ENCODE data around the gene ITGA4. TPM values are rescaled to one million over a fixed set of nuclear protein-coding genes. Genes with fewer than 3 reads are reported as not detected.

ITGA4 gene
- total RNA-seq: 18.3 and 41.4 TPM in 2 replicates

GRCh38 chr2:181457121-181457740 is at the start of gene ITGA4:
ITGA4 (plus strand) TSS chr2:181457386; CDS start chr2:181457655, 269 bp downstream.

Other genes with a start within 250 kb of the ITGA4 start
- under 0.01 TPM in 1 of 2 replicates, not detected in the other for gene CERKL, start 199.7 kb downstream of the ITGA4 start, total RNA-seq
- gene NEUROD1, start 223.1 kb downstream of the ITGA4 start, total RNA-seq: not detected in 2 replicates

All from smooth muscle cell of bladder (primary cell).